Measurements from ENCODE around the gene FREM1. TPM values are rescaled to one million over a fixed set of nuclear protein-coding genes. Genes with fewer than 3 reads are reported as not detected.

The FREM1 gene
- total and polyA plus RNA-seq, 2 of the 13 experiments (the other 11 are each of a cell fraction or from before 2014, with no cell fraction given): 64.3 to 202 TPM

DNA sequence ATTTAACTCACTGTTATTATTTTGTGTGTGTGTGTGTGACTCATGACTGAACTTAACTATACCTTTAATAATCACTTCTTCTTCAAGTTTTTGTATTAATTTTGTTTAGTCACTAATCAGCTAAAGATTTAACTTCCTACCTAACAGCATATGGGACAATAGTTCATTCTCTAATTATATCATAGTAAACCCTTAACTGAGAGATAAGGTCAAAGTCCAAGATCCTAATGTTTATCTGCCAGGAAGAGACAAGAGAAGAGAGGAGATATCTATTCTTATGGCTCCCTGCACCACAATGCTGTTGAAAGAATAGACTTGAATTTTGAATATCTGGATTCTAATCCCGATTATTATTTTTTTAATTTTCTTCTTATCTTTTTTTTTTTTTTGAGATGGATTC lies 28.1 kb downstream of the FREM1 start (continued):
- TF ChIP-seq, protein P1, sequence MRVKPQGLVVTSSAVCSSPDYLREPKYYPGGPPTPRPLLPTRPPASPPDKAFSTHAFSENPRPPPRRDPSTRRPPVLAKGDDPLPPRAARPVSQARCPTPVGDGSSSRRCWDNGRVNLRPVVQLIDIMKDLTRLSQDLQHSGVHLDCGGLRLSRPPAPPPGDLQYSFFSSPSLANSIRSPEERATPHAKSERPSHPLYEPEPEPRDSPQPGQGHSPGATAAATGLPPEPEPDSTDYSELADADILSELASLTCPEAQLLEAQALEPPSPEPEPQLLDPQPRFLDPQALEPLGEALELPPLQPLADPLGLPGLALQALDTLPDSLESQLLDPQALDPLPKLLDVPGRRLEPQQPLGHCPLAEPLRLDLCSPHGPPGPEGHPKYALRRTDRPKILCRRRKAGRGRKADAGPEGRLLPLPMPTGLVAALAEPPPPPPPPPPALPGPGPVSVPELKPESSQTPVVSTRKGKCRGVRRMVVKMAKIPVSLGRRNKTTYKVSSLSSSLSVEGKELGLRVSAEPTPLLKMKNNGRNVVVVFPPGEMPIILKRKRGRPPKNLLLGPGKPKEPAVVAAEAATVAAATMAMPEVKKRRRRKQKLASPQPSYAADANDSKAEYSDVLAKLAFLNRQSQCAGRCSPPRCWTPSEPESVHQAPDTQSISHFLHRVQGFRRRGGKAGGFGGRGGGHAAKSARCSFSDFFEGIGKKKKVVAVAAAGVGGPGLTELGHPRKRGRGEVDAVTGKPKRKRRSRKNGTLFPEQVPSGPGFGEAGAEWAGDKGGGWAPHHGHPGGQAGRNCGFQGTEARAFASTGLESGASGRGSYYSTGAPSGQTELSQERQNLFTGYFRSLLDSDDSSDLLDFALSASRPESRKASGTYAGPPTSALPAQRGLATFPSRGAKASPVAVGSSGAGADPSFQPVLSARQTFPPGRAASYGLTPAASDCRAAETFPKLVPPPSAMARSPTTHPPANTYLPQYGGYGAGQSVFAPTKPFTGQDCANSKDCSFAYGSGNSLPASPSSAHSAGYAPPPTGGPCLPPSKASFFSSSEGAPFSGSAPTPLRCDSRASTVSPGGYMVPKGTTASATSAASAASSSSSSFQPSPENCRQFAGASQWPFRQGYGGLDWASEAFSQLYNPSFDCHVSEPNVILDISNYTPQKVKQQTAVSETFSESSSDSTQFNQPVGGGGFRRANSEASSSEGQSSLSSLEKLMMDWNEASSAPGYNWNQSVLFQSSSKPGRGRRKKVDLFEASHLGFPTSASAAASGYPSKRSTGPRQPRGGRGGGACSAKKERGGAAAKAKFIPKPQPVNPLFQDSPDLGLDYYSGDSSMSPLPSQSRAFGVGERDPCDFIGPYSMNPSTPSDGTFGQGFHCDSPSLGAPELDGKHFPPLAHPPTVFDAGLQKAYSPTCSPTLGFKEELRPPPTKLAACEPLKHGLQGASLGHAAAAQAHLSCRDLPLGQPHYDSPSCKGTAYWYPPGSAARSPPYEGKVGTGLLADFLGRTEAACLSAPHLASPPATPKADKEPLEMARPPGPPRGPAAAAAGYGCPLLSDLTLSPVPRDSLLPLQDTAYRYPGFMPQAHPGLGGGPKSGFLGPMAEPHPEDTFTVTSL (CRISPR knock-in tag; IDR thresholded peaks at IDR 0.05; ENCODE audit: borderline replicate concordance): peak; percentile 65; the same call in 1 of the 2 replicates
- TF ChIP-seq NBN (conservative IDR thresholded peaks at IDR 0.05): no peak
- TF ChIP-seq MIXL1 (CRISPR knock-in tag; IDR thresholded peaks at IDR 0.05): 0 out of 2 replicates have a peak, but pooled peaks have one; percentile 13
- TF ChIP-seq ZNF644 (CRISPR knock-in tag; IDR thresholded peaks at IDR 0.05; ENCODE audit: low read depth): 0 out of 2 replicates have a peak, but pooled peaks have one; percentile 4
- TF ChIP-seq, protein P2, sequence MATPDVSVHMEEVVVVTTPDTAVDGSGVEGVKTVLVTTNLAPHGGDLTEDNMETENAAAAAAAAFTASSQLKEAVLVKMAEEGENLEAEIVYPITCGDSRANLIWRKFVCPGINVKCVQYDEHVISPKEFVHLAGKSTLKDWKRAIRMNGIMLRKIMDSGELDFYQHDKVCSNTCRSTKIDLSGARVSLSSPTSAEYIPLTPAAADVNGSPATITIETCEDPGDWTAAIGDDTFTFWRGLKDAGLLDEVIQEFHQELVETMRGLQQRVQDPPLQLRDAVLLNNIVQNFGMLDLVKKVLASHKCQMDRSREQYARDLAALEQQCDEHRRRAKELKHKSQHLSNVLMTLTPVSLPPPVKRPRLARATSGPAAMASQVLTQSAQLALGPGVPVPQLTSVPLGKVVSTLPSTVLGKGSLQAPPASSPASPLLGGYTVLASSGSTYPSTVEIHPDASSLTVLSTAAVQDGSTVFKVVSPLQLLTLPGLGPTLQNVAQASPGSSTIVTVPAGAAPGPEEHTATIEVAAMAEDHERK (CRISPR knock-in tag; IDR thresholded peaks at IDR 0.05; ENCODE audit: low read depth): no peak
- no peak for TF ChIP-seq ASH2L (IDR thresholded peaks at IDR 0.05; ENCODE audit: insufficient read length, low read depth, low read length)
- TF ChIP-seq SOX6 (IDR thresholded peaks at IDR 0.05): no peak
- TF ChIP-seq SOX6 (CRISPR knock-in tag; IDR thresholded peaks at IDR 0.05): peak; percentile 30; the same call in 1 of the 2 replicates
- TF ChIP-seq BHLHE40 (IDR thresholded peaks at IDR 0.05; ENCODE audit: low read length): no peak
- peak; percentile 64; the same call in 1 of the 2 replicates for TF ChIP-seq SOX5 (CRISPR knock-in tag; IDR thresholded peaks at IDR 0.05; ENCODE audit: borderline replicate concordance)
- no peak for TF ChIP-seq NR2F1 (CRISPR knock-in tag; IDR thresholded peaks at IDR 0.05)
- TF ChIP-seq HNF4A (CRISPR knock-in tag; IDR thresholded peaks at IDR 0.05): peak; percentile 67
- TF ChIP-seq GATAD2A (CRISPR knock-in tag; IDR thresholded peaks at IDR 0.05): 0 out of 2 replicates have a peak, but pooled peaks have one; percentile 36
- no peak for TF ChIP-seq SOX13 (IDR thresholded peaks at IDR 0.05)
- peak in 1 of 2 experiments; percentile 71; a peak in 2 of 4 replicates for TF ChIP-seq SOX13 (CRISPR knock-in tag; conservative IDR thresholded peaks at IDR 0.05 in 1 of 2, IDR thresholded peaks at IDR 0.05 in 1 of 2)
- peak; percentile 41; the same call in 1 of the 2 replicates for TF ChIP-seq HMG20A (CRISPR knock-in tag; IDR thresholded peaks at IDR 0.05; ENCODE audit: borderline replicate concordance)
- no peak for TF ChIP-seq FOSL1 (CRISPR knock-in tag; IDR thresholded peaks at IDR 0.05; ENCODE audit: borderline replicate concordance)
- TF ChIP-seq, protein P3, sequence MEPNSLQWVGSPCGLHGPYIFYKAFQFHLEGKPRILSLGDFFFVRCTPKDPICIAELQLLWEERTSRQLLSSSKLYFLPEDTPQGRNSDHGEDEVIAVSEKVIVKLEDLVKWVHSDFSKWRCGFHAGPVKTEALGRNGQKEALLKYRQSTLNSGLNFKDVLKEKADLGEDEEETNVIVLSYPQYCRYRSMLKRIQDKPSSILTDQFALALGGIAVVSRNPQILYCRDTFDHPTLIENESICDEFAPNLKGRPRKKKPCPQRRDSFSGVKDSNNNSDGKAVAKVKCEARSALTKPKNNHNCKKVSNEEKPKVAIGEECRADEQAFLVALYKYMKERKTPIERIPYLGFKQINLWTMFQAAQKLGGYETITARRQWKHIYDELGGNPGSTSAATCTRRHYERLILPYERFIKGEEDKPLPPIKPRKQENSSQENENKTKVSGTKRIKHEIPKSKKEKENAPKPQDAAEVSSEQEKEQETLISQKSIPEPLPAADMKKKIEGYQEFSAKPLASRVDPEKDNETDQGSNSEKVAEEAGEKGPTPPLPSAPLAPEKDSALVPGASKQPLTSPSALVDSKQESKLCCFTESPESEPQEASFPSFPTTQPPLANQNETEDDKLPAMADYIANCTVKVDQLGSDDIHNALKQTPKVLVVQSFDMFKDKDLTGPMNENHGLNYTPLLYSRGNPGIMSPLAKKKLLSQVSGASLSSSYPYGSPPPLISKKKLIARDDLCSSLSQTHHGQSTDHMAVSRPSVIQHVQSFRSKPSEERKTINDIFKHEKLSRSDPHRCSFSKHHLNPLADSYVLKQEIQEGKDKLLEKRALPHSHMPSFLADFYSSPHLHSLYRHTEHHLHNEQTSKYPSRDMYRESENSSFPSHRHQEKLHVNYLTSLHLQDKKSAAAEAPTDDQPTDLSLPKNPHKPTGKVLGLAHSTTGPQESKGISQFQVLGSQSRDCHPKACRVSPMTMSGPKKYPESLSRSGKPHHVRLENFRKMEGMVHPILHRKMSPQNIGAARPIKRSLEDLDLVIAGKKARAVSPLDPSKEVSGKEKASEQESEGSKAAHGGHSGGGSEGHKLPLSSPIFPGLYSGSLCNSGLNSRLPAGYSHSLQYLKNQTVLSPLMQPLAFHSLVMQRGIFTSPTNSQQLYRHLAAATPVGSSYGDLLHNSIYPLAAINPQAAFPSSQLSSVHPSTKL (CRISPR knock-in tag; IDR thresholded peaks at IDR 0.05): peak; percentile 58
- TF ChIP-seq CHD4 (IDR thresholded peaks at IDR 0.05; ENCODE audit: borderline replicate concordance, low read length): 0 out of 2 replicates have a peak, but pooled peaks have one; percentile 11
